PC-9 (cell line): ENCODE data around the gene IFT122. TPM values are rescaled to one million over a fixed set of nuclear protein-coding genes. Genes with fewer than 3 reads are reported as not detected.

Experiments used
- BruUV-seq: library from RNA; stranded (reverse); fragments of 400-500 nt; replicated peaks from 2 replicates; lab custom pipeline; 2021; lab: Mats Ljungman, UMichigan
- CTCF ChIA-PET: fragments of 300-600 bp; sonication (Branson Sonifier 250); formaldehyde crosslinking; loops from one replicate; lab custom pipeline; 2022; ENCODE audit warnings: antibody characterized with exemption; lab: Charles Lee
- POLR2A ChIA-PET: fragments of 300-600 bp; sonication (Branson Sonifier 250); formaldehyde crosslinking; loops from one replicate; lab custom pipeline; 2022; ENCODE audit warnings: antibody characterized with exemption; ENCODE audit not compliant: unreplicated experiment; lab: Charles Lee
- DNase-seq, 2 experiments: peaks; one replicate each; pipeline versions ENCODE4 v3.0.0 to v3.0.0-alpha.2; 2015 to 2022; ENCODE audit warnings: mixed read lengths in 1 of 2
- H2AFZ ChIP-seq: fragments of 200-600 bp; sonication (generic); 2 replicates; pipeline ENCODE4 v1.8.1; 2017; ENCODE audit warnings: antibody characterized with exemption
- H3F3A ChIP-seq: fragments of 200-600 bp; sonication (generic); 2 replicates; pipeline ENCODE4 v1.8.1; 2017; ENCODE audit warnings: antibody characterized with exemption, mild to moderate bottlenecking, low read depth; ENCODE audit not compliant: insufficient read depth
- H3K27ac ChIP-seq: fragments of 200-600 bp; sonication (generic); 2 replicates; pipeline ENCODE4 v1.6.1; 2016; ENCODE audit warnings: mixed run types
- H3K27me3 ChIP-seq: fragments of 200-600 bp; sonication (generic); 2 replicates; pipeline ENCODE4 v1.6.1; 2016; ENCODE audit warnings: low read depth, mixed run types; ENCODE audit not compliant: insufficient read depth
- H3K36me3 ChIP-seq: fragments of 200-600 bp; sonication (generic); 2 replicates; pipeline ENCODE4 v1.6.1; 2016; ENCODE audit warnings: low read depth, mixed run types
- H3K4me1 ChIP-seq: fragments of 200-600 bp; sonication (generic); replicated peaks from 2 replicates; pipeline ENCODE4 v1.6.1; 2016; ENCODE audit warnings: mixed run types; ENCODE audit not compliant: insufficient read depth
- H3K4me2 ChIP-seq: fragments of 200-600 bp; sonication (generic); 2 replicates; pipeline ENCODE4 v1.6.1; 2017; ENCODE audit warnings: mixed run types
- H3K4me3 ChIP-seq: fragments of 200-600 bp; sonication (generic); 2 replicates; pipeline ENCODE4 v1.6.1; 2016; ENCODE audit warnings: mixed run types
- H3K79me2 ChIP-seq: fragments of 200-600 bp; sonication (generic); 2 replicates; pipeline ENCODE4 v1.6.1; 2017; ENCODE audit warnings: low read depth, mixed run types
- H3K9me2 ChIP-seq: fragments of 200-600 bp; sonication (generic); 2 replicates; pipeline ENCODE4 v1.8.1; 2017; ENCODE audit warnings: mild to moderate bottlenecking; ENCODE audit not compliant: insufficient read depth
- H3K9me3 ChIP-seq: fragments of 200-600 bp; sonication (generic); 2 replicates; pipeline ENCODE4 v1.8.1; 2016; ENCODE audit warnings: low read depth; ENCODE audit not compliant: insufficient read depth
- H4K20me1 ChIP-seq: fragments of 200-600 bp; sonication (generic); 2 replicates; pipeline ENCODE4 v1.8.1; 2017; ENCODE audit not compliant: insufficient read depth
- CTCF ChIP-seq: fragments of 200-600 bp; sonication (generic); conservative IDR thresholded peaks from 2 replicates; pipeline ENCODE4 v1.6.1; 2017; ENCODE audit warnings: mixed run types, antibody characterized with exemption, mild to moderate bottlenecking, moderate library complexity
- EZH2 ChIP-seq: fragments of 200-600 bp; sonication (generic); IDR thresholded peaks from 2 replicates; pipeline ENCODE4 v1.8.0; 2017; ENCODE audit warnings: antibody characterized with exemption, low read depth
- intact Hi-C: fragments of 100-400 bp; cut with micrococcal nuclease; formaldehyde crosslinking; loops from one replicate; pipeline ENCODE4 v1.10.0; 2022; ENCODE audit not compliant: unreplicated experiment
- total RNA-seq: library from RNA; stranded (reverse); gene quantifications from 2 replicates; pipeline ENCODE4 v1.2.3, GENCODE V29; 2021

IFT122 gene
- total RNA-seq, 1 experiment from 2014 or later = 55.6 TPM

- peak overlapping the region; percentile 81 for H3K4me3 ChIP-seq
- H4K20me1 ChIP-seq = no peaks in the 10 kb centered on the region
- no peaks in the 10 kb centered on the region for H3K27me3 ChIP-seq
- H2AFZ ChIP-seq = peak overlapping the region; percentile 89
- H3K27ac ChIP-seq = peak overlapping the region; percentile 56
- TF ChIP-seq CTCF (peak; percentile 54), EZH2 (no peak)
- BruUV-seq = no TSS peak
- peaks cover 9% of the 10 kb centered on the region for H3K4me1 ChIP-seq
- no peaks in the 10 kb centered on the region for H3K36me3 ChIP-seq
- H3K4me2 ChIP-seq = peak overlapping the region; percentile 95
- ChIA-PET POLR2A (interaction anchor here (0.6 to 0.7 kb wide), 4 partner anchors 30 to 1495 kb away, joined by 5 to 16 read pairs (median 10); partner anchors contain the start of gene ATP2C1), CTCF (interaction anchor here (0.6 to 1.0 kb wide), 7 partner anchors 16 to 650 kb away, joined by 3 to 7 read pairs (median 4); a partner anchor contains a TSS)
- H3K9me3 ChIP-seq = no peaks in the 10 kb centered on the region
- H3F3A ChIP-seq = peaks cover 7% of the 10 kb centered on the region; the same call in 1 of the 2 replicates
- peak; percentile 81 to 88 for DNase-seq
- no peaks in the 10 kb centered on the region for H3K9me2 ChIP-seq
- intact Hi-C loops = loop anchor here (5.0 kb wide), 1 partner anchor 43 kb away; the partner anchor contains the start of gene IFT122
- H3K79me2 ChIP-seq = peaks cover 40% of the 10 kb centered on the region
Measured at GRCh38 chr3:129399145-129399894, 40.7 kb upstream of the IFT122 start.

GRCh38 chr3:129399895-129400357 is 40.1 kb upstream of the IFT122 start:
- H3K4me2 ChIP-seq = peak overlapping the region; percentile 95
- no peaks in the 10 kb centered on the region for H3K9me3 ChIP-seq
- CTCF ChIA-PET = interaction anchor here (0.6 to 0.7 kb wide), 6 partner anchors 16 to 649 kb away, joined by 3 to 7 read pairs (median 4); a partner anchor contains a TSS
- H2AFZ ChIP-seq = no peak overlapping the region; the same call in 1 of the 2 replicates
- H3K27me3 ChIP-seq = no peaks in the 10 kb centered on the region
- H3K4me1 ChIP-seq = peaks cover 9% of the 10 kb centered on the region
- POLR2A ChIA-PET = interaction anchor here (0.6 to 0.7 kb wide), 6 partner anchors 30 to 1807 kb away, joined by 4 to 16 read pairs (median 10); partner anchors contain the start of gene ATP2C1
- intact Hi-C loops = loop anchor here (5.0 kb wide), 1 partner anchor 42 kb away; the partner anchor contains the start of gene IFT122
- BruUV-seq = TSS peak; percentile 100
- no peak for TF ChIP-seq EZH2
- peak; percentile 3; the same call in 1 of the 2 replicates for TF ChIP-seq CTCF
- peaks cover 7% of the 10 kb centered on the region; the same call in 1 of the 2 replicates for H3F3A ChIP-seq
- H4K20me1 ChIP-seq = no peaks in the 10 kb centered on the region
- 0 out of 2 replicates have a peak overlapping the region, but pooled peaks have one; percentile 56 for H3K27ac ChIP-seq
- peaks cover 40% of the 10 kb centered on the region for H3K79me2 ChIP-seq
- H3K9me2 ChIP-seq = no peaks in the 10 kb centered on the region
- peak in 1 of 2 experiments; percentile 57 for DNase-seq
- peak overlapping the region; percentile 81; the same call in 1 of the 2 replicates for H3K4me3 ChIP-seq
- H3K36me3 ChIP-seq = no peaks in the 10 kb centered on the region

GRCh38 chr3:129402210-129402609 is 37.8 kb upstream of the IFT122 start:
- no peak for TF ChIP-seq CTCF
- no peak for TF ChIP-seq EZH2
- H3K4me3 ChIP-seq = no peak overlapping the region
- DNase-seq = no peak
- H3K79me2 ChIP-seq = peaks cover 20% of the 10 kb centered on the region
- ChIA-PET CTCF (interaction anchor here (0.6 kb wide), 1 partner anchor 11 kb away, joined by 3 read pairs; no protein-coding TSS in a partner anchor), POLR2A (no interaction called here)
- no peak overlapping the region for H2AFZ ChIP-seq
- intact Hi-C loops = no loop called here
- no peaks in the 10 kb centered on the region for H3K27me3 ChIP-seq
- H3F3A ChIP-seq = peaks cover 7% of the 10 kb centered on the region; the same call in 1 of the 2 replicates
- no peaks in the 10 kb centered on the region for H3K9me2 ChIP-seq
- no peak overlapping the region for H3K27ac ChIP-seq
- no peaks in the 10 kb centered on the region for H3K9me3 ChIP-seq
- H3K4me2 ChIP-seq = no peak overlapping the region
- H4K20me1 ChIP-seq = no peaks in the 10 kb centered on the region
- no peaks in the 10 kb centered on the region for H3K36me3 ChIP-seq
- no TSS peak for BruUV-seq
- peaks cover 9% of the 10 kb centered on the region for H3K4me1 ChIP-seq
